Upper lobe of left lung (tissue), 4 donors: ENCODE measurements around the gene MMAB.

ENCODE experiments used
- CTCF ChIP-seq, 6 experiments: fragments of 450-650 bp in 4 of 6; fragments of 200-600 bp in 2 of 6; sonication (generic) in 2 of 6; IDR thresholded peaks; one replicate each; pipeline ENCODE4 v1.5.1; 2016 to 2019; ENCODE audit warnings: antibody characterized with exemption in 6 of 6
- EP300 ChIP-seq, 4 donors: sonication (generic); formaldehyde crosslinking; IDR thresholded peaks; one replicate each; pipeline ENCODE4 v1.5.1; 2017; ENCODE audit warnings: antibody characterized with exemption in 4 of 4, control low read depth in 2 of 4
- POLR2A ChIP-seq, 4 donors: fragments of 450-650 bp; IDR thresholded peaks; one replicate each; pipeline ENCODE4 v1.5.1; 2016 to 2017; ENCODE audit warnings: antibody characterized with exemption in 4 of 4, mild to moderate bottlenecking in 2 of 4
- POLR2AphosphoS5 ChIP-seq, 2 donors: sonication (generic); formaldehyde crosslinking; IDR thresholded peaks; one replicate each; pipeline ENCODE4 v1.5.1; 2017; ENCODE audit warnings: antibody characterized with exemption in 2 of 2

DNA sequence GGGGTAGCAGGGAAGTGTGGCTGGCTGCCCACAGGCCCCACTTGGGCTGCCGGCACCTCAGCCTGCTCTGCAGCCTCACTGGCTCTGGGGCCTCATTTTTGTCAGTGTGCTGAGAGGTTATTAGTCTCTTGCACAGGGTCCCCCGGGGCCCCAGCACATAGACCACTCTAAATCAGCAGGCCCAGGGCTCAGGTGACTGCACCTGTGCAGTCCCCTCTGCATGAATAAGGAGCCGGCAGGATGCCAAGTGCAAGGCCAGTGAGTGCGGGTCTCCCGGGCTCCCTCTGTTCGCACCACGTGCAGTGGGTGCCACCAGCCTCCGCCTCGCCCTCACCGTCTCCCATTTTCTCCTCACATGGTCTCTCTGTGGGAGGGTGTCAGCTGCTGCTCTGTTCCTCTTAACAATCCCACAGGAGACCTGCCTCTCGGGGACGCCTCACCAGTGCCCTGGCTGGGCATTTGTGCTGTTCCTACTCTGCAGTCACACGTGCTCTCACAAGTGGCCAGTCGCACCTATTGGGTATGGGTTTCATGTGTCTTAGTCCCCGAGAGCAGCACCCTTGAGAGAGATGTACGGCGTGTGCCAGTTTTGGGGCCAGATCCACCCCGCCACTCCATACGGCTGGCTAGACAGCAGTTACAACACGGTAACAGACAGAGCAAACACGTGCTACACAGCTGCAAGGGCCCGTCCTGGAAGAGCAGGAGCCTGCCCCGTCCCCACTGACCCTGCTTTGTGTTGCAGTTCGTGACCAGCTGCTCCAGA, 40.4 kb downstream of the MMAB start:
- no peak for TF ChIP-seq CTCF (IDR thresholded peaks at IDR 0.05)
- TF ChIP-seq POLR2A (IDR thresholded peaks at IDR 0.05), result no peak
- no peak for TF ChIP-seq EP300 (IDR thresholded peaks at IDR 0.05)
- no peak for TF ChIP-seq POLR2AphosphoS5 (IDR thresholded peaks at IDR 0.05)
